Neural progenitor cell (in vitro differentiated cells): ENCODE measurements around the gene SDS. TPM values are rescaled to one million over a fixed set of nuclear protein-coding genes. Genes with fewer than 3 reads are reported as not detected.

ENCODE experiments used
- DNase-seq: peaks from one replicate; pipeline ENCODE4 v3.0.0-alpha.2; 2016; ENCODE audit warnings: low spot score
- H2AFZ ChIP-seq: fragments of 200-600 bp; sonication (generic); replicated peaks from 2 replicates; pipeline ENCODE4 v1.6.1; 2016; ENCODE audit warnings: antibody characterized with exemption
- H3F3A ChIP-seq: fragments of 200-600 bp; sonication (generic); 2 replicates; pipeline ENCODE4 v1.6.1; 2016; ENCODE audit warnings: antibody characterized with exemption, low read depth
- H3K27ac ChIP-seq: fragments of 200-600 bp; sonication (generic); 2 replicates; pipeline ENCODE4 v1.5.1; 2016; ENCODE audit warnings: mild to moderate bottlenecking
- H3K27me3 ChIP-seq: fragments of 200-600 bp; sonication (generic); 2 replicates; pipeline ENCODE4 v1.6.1; 2016; ENCODE audit warnings: mild to moderate bottlenecking, moderate library complexity
- H3K36me3 ChIP-seq: fragments of 200-600 bp; sonication (generic); 2 replicates; pipeline ENCODE4 v1.5.1; 2016
- H3K4me1 ChIP-seq: fragments of 200-600 bp; sonication (generic); 2 replicates; pipeline ENCODE4 v1.6.1; 2016; ENCODE audit warnings: mixed run types
- H3K4me2 ChIP-seq: fragments of 200-600 bp; sonication (generic); 2 replicates; pipeline ENCODE4 v1.6.1; 2016
- H3K4me3 ChIP-seq: fragments of 200-600 bp; sonication (generic); 2 replicates; pipeline ENCODE4 v1.5.1; 2016
- H3K79me2 ChIP-seq: fragments of 200-600 bp; sonication (generic); 2 replicates; pipeline ENCODE4 v1.6.1; 2016; ENCODE audit warnings: low read depth
- H3K9ac ChIP-seq: fragments of 200-600 bp; sonication (generic); 2 replicates; pipeline ENCODE4 v1.6.1; 2016
- H3K9me3 ChIP-seq: fragments of 200-600 bp; sonication (generic); 2 replicates; pipeline ENCODE4 v1.5.1; 2016; ENCODE audit warnings: low read depth
- H4K20me1 ChIP-seq: fragments of 200-600 bp; sonication (generic); 2 replicates; pipeline ENCODE4 v1.6.1; 2016; ENCODE audit warnings: low read depth
- H3K27ac Mint-ChIP-seq: 3 replicates; pipeline ENCODE4 v1.8.0; 2021; ENCODE audit warnings: mixed read lengths
- H3K27me3 Mint-ChIP-seq: 2 replicates; pipeline ENCODE4 v1.8.0; 2022; ENCODE audit warnings: low read depth, mild to moderate bottlenecking, inconsistent platforms, moderate library complexity, mixed read lengths; ENCODE audit not compliant: insufficient read depth
- H3K36me3 Mint-ChIP-seq: 3 replicates; pipeline ENCODE4 v1.8.0; 2021; ENCODE audit warnings: mixed read lengths
- H3K4me1 Mint-ChIP-seq: 3 replicates; pipeline ENCODE4 v1.8.0; 2021; ENCODE audit warnings: mixed read lengths
- H3K4me3 Mint-ChIP-seq: 3 replicates; pipeline ENCODE4 v1.8.0; 2021; ENCODE audit warnings: mild to moderate bottlenecking, moderate library complexity, mixed read lengths
- H3K9me3 Mint-ChIP-seq: 3 replicates; pipeline ENCODE4 v1.8.0; 2020; ENCODE audit warnings: mixed read lengths
- CTCF ChIP-seq: fragments of 200-600 bp; sonication (generic); IDR thresholded peaks from 2 replicates; pipeline ENCODE4 v1.5.1; 2017; ENCODE audit warnings: antibody characterized with exemption, mild to moderate bottlenecking
- EZH2 ChIP-seq: fragments of 200-600 bp; sonication (generic); IDR thresholded peaks from 2 replicates; pipeline ENCODE4 v1.6.1; 2017; ENCODE audit warnings: antibody characterized with exemption, mild to moderate bottlenecking, moderate library complexity
- EZH2phosphoT487 ChIP-seq: fragments of 200-600 bp; sonication (generic); IDR thresholded peaks from 2 replicates; pipeline ENCODE4 v1.6.1; 2017; ENCODE audit warnings: antibody characterized with exemption
- total RNA-seq: library from RNA; depleted of rRNA; stranded (reverse); fragments of >200 nt; gene quantifications from 2 replicates; pipeline ENCODE4 v1.2.3, GENCODE V29; 2015; ENCODE audit warnings: low replicate concordance

SDS gene
- total RNA-seq, 1 donor from 2014 or later, result not detected

- no peak overlapping the region for H2AFZ ChIP-seq
- Mint-ChIP-seq H3K27ac (no peak overlapping the region), H3K27me3 (peaks cover 7% of the 10 kb centered on the region), H3K9me3 (no peaks in the 10 kb centered on the region), H3K4me3 (no peak overlapping the region), H3K4me1 (peaks cover 9% of the 10 kb centered on the region), H3K36me3 (no peaks in the 10 kb centered on the region)
- H3K79me2 ChIP-seq, result no peaks in the 10 kb centered on the region
- H3K9ac ChIP-seq, result no peak overlapping the region
- H3K36me3 ChIP-seq, result no peaks in the 10 kb centered on the region
- TF ChIP-seq CTCF (no peak), EZH2 (no peak), EZH2phosphoT487 (no peak)
- no peak overlapping the region for H3K4me2 ChIP-seq
- peaks cover 4% of the 10 kb centered on the region for H3F3A ChIP-seq
- no peak overlapping the region for H3K27ac ChIP-seq
- peaks cover 11% of the 10 kb centered on the region for H3K4me1 ChIP-seq
- no peaks in the 10 kb centered on the region for H4K20me1 ChIP-seq
- no peaks in the 10 kb centered on the region for H3K27me3 ChIP-seq
- H3K4me3 ChIP-seq, result no peak overlapping the region
- DNase-seq, result no peak
- H3K9me3 ChIP-seq, result no peaks in the 10 kb centered on the region
These were observed 2.4 kb downstream of the SDS start for GRCh38 chr12:113401066-113402000.

GRCh38 chr12:113400362-113400761, 3.3 kb downstream of the SDS start:
- TF ChIP-seq EZH2, result no peak
- TF ChIP-seq EZH2phosphoT487, result no peak
- no peak for TF ChIP-seq CTCF
- H3K4me1 ChIP-seq, result peaks cover 11% of the 10 kb centered on the region
- H3K9me3 ChIP-seq, result no peaks in the 10 kb centered on the region
- H2AFZ ChIP-seq, result no peak overlapping the region
- no peaks in the 10 kb centered on the region for H3K79me2 ChIP-seq
- Mint-ChIP-seq H3K36me3 (no peaks in the 10 kb centered on the region), H3K4me1 (peaks cover 9% of the 10 kb centered on the region), H3K27ac (no peak overlapping the region), H3K4me3 (no peak overlapping the region), H3K9me3 (no peaks in the 10 kb centered on the region), H3K27me3 (peaks cover 5% of the 10 kb centered on the region)
- H3K9ac ChIP-seq, result no peak overlapping the region
- no peak overlapping the region for H3K27ac ChIP-seq
- no peak overlapping the region for H3K4me2 ChIP-seq
- no peak overlapping the region for H3K4me3 ChIP-seq
- no peaks in the 10 kb centered on the region for H4K20me1 ChIP-seq
- H3K27me3 ChIP-seq, result no peaks in the 10 kb centered on the region
- no peaks in the 10 kb centered on the region for H3K36me3 ChIP-seq
- peaks cover 4% of the 10 kb centered on the region for H3F3A ChIP-seq
- DNase-seq, result no peak

GRCh38 chr12:113399490-113399889, 4.2 kb downstream of the SDS start:
- Histone ChIP-seq H3K4me2 (no peak overlapping the region), H3K79me2 (no peaks in the 10 kb centered on the region), H3K4me3 (no peak overlapping the region), H3K9ac (no peak overlapping the region), H3K36me3 (no peaks in the 10 kb centered on the region), H3K27me3 (no peaks in the 10 kb centered on the region), H3K4me1 (peaks cover 11% of the 10 kb centered on the region), H3F3A (peaks cover 4% of the 10 kb centered on the region), H3K9me3 (no peaks in the 10 kb centered on the region), H3K27ac (no peak overlapping the region), H2AFZ (no peak overlapping the region), H4K20me1 (no peaks in the 10 kb centered on the region)
- TF ChIP-seq EZH2 (no peak), CTCF (no peak), EZH2phosphoT487 (no peak)
- Mint-ChIP-seq H3K9me3 (no peaks in the 10 kb centered on the region), H3K27me3 (peaks cover 6% of the 10 kb centered on the region), H3K4me1 (peaks cover 9% of the 10 kb centered on the region), H3K36me3 (no peaks in the 10 kb centered on the region), H3K4me3 (no peak overlapping the region), H3K27ac (no peak overlapping the region)
- DNase-seq, result no peak
